ENCODE results near the gene WDFY1.

WDFY1 gene

DNA sequence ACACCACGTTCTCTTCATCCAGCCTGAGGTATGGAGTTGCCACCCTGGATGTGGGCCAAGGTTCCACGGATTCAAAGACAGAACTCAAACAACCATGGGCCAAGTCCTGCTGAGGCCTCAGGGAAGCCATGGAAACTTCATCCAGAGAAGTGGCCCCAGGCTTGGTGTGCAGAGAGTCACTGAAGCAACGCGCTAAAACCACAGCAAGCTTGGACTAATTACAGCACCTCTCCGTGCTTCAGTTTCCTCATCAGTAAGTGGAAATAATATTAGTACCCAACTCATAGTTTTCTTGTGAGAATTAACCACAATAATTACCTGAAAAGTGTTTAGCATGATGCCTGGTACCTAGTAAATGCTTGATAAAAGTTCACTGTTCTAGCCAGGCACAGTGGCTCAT is 88.6 kb downstream of the WDFY1 start:
- Mint-ChIP-seq H3K36me3 (peaks cover 30 to 33% of the 10 kb centered on the region in 2 donors), H3K27ac (peak overlapping the region; percentile 16), H3K9me3 (no peaks in the 10 kb centered on the region), H3K27me3 (no peaks in the 10 kb centered on the region), H3K4me3 (no peak overlapping the region), H3K4me1 (peaks cover 2 to 13% of the 10 kb centered on the region in 2 donors)
- ATAC-seq (replicated peaks) (peak in 1 of 2 donors; percentile 34), DNase-seq (no peak)

DNA sequence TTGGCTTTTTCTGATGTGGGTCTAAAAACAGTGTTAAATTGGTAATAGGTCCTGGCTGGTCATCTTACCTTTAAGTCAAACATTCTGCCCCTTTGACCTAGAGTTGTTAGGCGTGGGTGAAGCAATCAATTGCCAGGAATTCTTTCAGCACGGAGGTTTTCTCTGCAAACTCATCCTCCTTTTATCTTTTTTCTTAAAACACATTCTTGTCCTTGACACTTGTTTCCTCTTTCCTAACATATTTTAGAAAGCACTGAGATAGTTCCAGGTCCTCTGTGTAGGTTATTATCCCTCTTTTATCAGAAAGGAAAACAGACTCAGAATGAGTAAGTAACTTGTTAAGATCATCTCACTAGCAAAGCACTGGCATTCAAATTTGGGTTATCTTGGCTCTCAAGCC is 89.1 kb downstream of the WDFY1 start:
- no peaks in the 10 kb centered on the region for H3K27me3 Mint-ChIP-seq
- no peak overlapping the region for H3K27ac Mint-ChIP-seq
- H3K4me3 Mint-ChIP-seq = no peak overlapping the region
- peaks cover 32 to 35% of the 10 kb centered on the region in 2 donors for H3K36me3 Mint-ChIP-seq
- no peak for ATAC-seq (replicated peaks)
- H3K4me1 Mint-ChIP-seq = peaks cover 5 to 19% of the 10 kb centered on the region in 2 donors
- no peak for DNase-seq
- peaks cover 4% of the 10 kb centered on the region in 2 donors for H3K9me3 Mint-ChIP-seq

DNA sequence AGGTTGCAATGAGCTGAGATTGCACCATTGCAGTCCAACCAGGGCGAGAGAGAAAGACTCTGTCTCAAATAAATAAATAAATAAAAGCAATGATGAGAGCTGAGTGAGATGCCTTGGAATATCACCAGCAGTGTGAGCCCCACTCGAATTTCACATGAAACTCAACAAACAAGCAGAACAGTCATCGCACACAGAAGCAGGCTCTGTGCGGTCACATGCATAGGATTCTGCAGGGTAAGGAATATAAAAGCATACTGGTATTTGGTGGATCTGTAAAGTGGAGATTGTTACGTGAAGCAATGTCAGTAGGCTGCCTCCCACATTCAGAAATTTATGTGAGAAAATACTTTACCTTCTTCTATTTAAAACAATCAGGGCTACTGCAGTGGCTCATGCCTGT is 89.7 kb downstream of the WDFY1 start:
- Mint-ChIP-seq H3K27me3 (no peaks in the 10 kb centered on the region), H3K9me3 (peaks cover 5 to 10% of the 10 kb centered on the region in 2 donors), H3K27ac (no peak overlapping the region), H3K4me3 (no peak overlapping the region), H3K36me3 (peaks cover 34 to 35% of the 10 kb centered on the region in 2 donors), H3K4me1 (peaks cover 7 to 21% of the 10 kb centered on the region in 2 donors)
- DNase-seq (no peak), ATAC-seq (replicated peaks) (no peak)

DNA sequence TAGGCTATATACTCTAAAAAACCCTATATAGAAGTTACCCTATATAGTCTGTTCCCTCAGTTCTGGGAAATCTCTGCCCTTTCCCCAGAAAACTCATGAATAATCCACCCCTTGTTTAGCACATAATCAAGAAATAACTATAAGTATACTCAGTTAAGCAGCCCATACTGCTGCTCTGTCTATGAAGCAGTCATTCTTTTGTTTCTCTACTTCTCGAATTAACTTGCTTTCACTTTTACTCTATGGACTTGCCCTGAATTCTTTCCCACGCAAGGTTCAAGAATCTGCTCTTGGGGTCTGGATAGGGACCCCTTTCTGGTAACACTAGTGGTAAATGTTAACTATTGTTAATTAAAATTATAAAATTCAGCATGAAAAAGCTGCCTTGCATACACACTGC is 90.4 kb downstream of the WDFY1 start:
- Mint-ChIP-seq H3K27ac (no peak overlapping the region), H3K27me3 (no peaks in the 10 kb centered on the region), H3K9me3 (peaks cover 8 to 15% of the 10 kb centered on the region in 2 donors), H3K4me1 (peaks cover 7 to 18% of the 10 kb centered on the region in 2 donors), H3K36me3 (peaks cover 41% of the 10 kb centered on the region in 2 donors), H3K4me3 (no peak overlapping the region)
- DNase-seq (no peak), ATAC-seq (replicated peaks) (no peak)

DNA sequence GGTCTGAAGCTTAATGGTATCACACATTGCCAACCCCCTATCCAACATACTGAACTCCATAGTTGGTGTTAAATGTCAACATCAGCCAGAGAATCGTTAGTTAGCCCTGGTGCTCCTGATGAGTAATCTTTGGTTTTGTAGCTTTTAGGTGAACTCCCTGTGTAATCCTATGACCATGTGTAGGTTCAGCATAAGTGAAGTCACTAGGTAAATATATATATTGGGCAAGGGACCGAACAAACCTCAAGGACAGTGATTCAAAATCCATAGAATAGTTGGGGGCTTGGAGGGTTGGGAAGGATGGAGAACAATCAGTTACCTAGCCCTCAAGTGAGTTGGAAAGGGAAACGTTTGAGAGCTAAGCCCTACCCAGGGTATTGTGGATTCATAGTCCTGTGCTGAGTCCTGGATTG is 91.7 kb downstream of the WDFY1 start:
- ATAC-seq (replicated peaks) = no peak

DNA sequence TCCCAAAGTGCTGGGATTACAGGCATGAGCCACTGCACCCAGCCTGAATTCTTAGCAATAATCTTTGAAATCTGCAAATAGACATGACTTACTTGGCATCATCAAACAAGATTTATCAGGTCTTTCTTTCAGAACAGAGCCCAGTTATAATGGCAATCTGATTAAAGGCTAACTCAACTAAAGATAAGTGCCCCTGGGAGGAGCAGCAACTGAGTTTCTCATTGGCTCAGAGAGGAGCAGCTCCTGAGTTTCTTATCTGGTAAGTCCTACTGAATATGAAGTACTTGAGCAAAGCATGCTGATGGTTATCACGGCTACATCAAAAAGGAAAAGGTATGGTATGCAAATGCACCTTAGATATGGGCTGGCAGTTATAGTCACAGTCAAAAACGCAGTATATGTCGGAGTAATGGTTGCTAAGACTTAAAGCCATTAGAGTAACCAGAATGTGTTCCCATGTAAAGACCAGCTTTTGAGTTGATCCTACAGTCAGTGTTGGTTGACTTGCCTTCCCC is 92.8 kb downstream of the WDFY1 start:
- Mint-ChIP-seq H3K9me3 (peaks cover 16 to 24% of the 10 kb centered on the region in 2 donors), H3K27ac (no peak overlapping the region), H3K27me3 (no peaks in the 10 kb centered on the region), H3K4me3 (no peak overlapping the region), H3K4me1 (peaks cover 7 to 8% of the 10 kb centered on the region in 2 donors), H3K36me3 (peaks cover 54 to 60% of the 10 kb centered on the region in 2 donors)
- ATAC-seq (replicated peaks) (no peak), DNase-seq (no peak)

More for the DNA sequence above, 91.7 kb downstream of the WDFY1 start:
- H3K27me3 Mint-ChIP-seq = no peaks in the 10 kb centered on the region
- no peak overlapping the region for H3K4me3 Mint-ChIP-seq
- no peak for DNase-seq
- no peak overlapping the region for H3K27ac Mint-ChIP-seq
- peaks cover 46 to 52% of the 10 kb centered on the region in 2 donors for H3K36me3 Mint-ChIP-seq
- H3K9me3 Mint-ChIP-seq = peaks cover 16 to 24% of the 10 kb centered on the region in 2 donors
- H3K4me1 Mint-ChIP-seq = peaks cover 7 to 8% of the 10 kb centered on the region in 2 donors

DNA sequence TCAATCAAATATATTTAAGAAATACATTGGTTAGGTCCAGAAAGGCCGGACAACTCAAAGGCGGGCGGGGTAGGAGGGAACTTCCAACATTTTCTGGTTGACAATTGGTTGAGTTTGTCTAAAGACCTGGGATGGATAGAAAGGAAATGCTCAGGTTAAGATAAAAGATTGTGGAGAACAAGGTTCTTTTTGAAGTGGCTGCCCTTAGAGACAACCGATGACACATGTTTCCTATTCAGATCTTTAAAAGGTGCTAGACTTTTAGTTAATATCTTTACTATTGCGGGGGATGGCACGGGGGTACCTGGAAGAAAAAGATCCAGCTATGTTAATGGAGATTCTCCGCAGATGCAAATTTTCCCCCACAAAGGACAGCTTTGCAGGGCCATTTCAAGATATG is 97.7 kb downstream of the WDFY1 start:
- H3K9me3 Mint-ChIP-seq = peaks cover 16 to 24% of the 10 kb centered on the region in 2 donors
- no peak overlapping the region for H3K27ac Mint-ChIP-seq
- DNase-seq (no peak), ATAC-seq (replicated peaks) (no peak)
- H3K4me3 Mint-ChIP-seq = no peak overlapping the region
- H3K27me3 Mint-ChIP-seq = no peaks in the 10 kb centered on the region
- H3K4me1 Mint-ChIP-seq = peaks cover 5 to 8% of the 10 kb centered on the region in 2 donors
- H3K36me3 Mint-ChIP-seq = peaks cover 40 to 53% of the 10 kb centered on the region in 2 donors

DNA sequence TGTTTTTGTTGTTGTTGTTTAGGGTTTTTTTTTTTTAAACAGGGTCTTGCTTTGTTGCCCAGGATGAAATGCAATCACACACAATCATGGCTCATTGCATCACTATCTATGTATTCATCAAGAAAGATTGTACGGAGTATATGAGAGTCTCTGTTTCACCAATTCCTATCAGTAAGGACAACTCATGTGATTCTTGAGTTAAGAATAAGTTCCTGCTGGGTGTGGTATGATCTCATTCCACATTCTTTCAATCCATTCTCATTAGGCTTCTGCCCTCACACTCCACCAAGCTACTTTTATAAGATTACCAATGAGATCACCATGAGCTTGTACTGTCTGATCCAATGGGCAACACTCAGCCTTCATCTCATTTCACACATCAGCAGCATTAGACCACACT is 98.6 kb downstream of the WDFY1 start:
- H3K27ac Mint-ChIP-seq = no peak overlapping the region
- no peaks in the 10 kb centered on the region for H3K27me3 Mint-ChIP-seq
- ATAC-seq (replicated peaks) (no peak), DNase-seq (no peak)
- no peak overlapping the region for H3K4me3 Mint-ChIP-seq
- H3K4me1 Mint-ChIP-seq = peaks cover 6 to 11% of the 10 kb centered on the region in 2 donors
- peaks cover 39 to 48% of the 10 kb centered on the region in 2 donors for H3K36me3 Mint-ChIP-seq
- H3K9me3 Mint-ChIP-seq = peaks cover 16 to 24% of the 10 kb centered on the region in 2 donors

DNA sequence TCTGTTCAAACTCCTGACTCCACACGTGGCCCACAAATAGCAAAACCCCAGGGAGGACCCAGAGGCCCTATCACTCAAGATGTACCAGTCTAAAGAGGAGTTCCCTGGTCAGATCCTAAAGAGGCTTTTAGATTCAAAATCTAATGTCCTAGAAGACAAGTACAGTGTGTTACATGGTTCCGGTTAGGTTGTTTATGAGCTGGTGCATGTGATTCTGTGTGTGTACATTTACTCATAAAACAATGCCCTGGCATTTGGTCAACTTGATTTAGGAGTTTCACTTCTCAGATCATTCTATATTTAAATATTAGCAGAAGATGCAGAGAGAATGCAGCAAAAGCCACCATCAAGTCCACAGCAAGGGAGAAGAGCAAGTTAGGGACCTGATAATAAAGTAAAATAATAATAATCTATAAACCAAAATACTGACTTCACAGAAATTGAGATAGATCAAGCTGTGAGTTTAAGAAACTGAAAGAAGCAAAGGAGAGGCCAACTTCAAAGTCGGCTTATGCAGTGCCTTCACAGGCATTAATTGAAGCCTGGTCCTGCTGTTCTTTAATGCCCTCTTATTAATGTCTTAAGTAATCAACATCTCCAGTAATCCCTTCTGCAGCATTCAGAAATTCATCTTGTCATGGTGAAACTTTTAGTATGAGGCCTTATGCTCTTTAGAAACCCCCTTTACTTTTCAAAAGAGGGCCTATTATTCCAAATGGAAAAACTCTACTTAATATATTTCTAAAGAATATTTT is 103.5 kb downstream of the WDFY1 start:
- no peaks in the 10 kb centered on the region for H3K27me3 Mint-ChIP-seq
- H3K27ac Mint-ChIP-seq = peak overlapping the region; percentile 83
- H3K4me3 Mint-ChIP-seq = peak overlapping the region in 1 of 2 donors; percentile 39
- ATAC-seq (replicated peaks) (peak; percentile 34 to 44), DNase-seq (no peak)
- no peaks in the 10 kb centered on the region for H3K9me3 Mint-ChIP-seq
- H3K4me1 Mint-ChIP-seq = peaks cover 12 to 30% of the 10 kb centered on the region in 2 donors
- peaks cover 2 to 10% of the 10 kb centered on the region in 2 donors for H3K36me3 Mint-ChIP-seq

DNA sequence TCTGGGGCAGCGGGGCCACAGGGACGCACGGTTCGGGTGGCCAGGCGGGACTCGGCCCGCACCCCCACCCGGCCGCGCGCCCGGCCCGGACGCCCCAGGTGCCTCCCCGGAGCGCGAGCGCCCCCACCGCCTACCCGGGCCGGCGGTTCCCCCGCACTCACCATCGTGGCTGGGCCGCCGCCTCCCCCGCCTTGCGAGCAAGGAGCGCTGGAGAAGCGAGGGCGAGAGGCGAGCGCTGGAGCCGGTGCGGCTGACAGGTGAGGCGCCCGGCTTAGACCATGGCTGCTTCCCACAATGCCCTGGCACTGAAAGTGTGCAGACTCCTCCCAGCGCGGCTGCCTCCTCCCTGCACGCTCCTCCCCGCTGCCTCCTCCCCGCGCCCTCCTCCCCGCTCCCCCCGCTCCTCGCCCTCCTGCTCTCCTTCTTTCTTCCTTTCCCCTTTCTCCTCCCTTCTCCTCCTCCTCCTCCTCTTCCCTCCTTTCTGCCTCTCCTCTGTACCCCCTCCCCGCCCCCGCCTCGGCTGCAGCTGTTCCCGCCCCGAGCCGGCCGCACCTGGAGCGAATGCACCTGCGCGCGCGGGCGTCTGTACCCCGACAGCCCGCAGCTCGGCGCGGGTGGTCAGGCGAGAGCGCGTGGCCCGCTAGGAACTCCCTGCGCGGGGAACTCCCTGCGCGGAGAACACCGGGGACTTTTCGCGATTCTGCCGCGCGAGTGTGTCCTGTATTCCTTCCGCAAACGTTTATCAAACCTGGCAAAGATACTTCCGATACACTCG is 107.7 kb downstream of the WDFY1 start, which contains the start of gene AP1S3:
TSS of gene AP1S3 (minus strand) at position 296 of the 775 bp plus-strand sequence. CDS start at position 164, 132 bp downstream.
- H3K4me1 Mint-ChIP-seq = peaks cover 23 to 52% of the 10 kb centered on the region in 2 donors
- no peaks in the 10 kb centered on the region for H3K9me3 Mint-ChIP-seq
- peak within 1 kb of the TSS; percentile 94 for H3K27ac Mint-ChIP-seq
- H3K36me3 Mint-ChIP-seq = peaks cover 10 to 21% of the 10 kb centered on the region in 2 donors
- ATAC-seq (replicated peaks) = peak; percentile 67 to 68
- DNase-seq = peak; percentile 81
- H3K27me3 Mint-ChIP-seq = no peaks in the 10 kb centered on the region
- peak within 1 kb of the TSS; percentile 89 to 96 for H3K4me3 Mint-ChIP-seq

DNA sequence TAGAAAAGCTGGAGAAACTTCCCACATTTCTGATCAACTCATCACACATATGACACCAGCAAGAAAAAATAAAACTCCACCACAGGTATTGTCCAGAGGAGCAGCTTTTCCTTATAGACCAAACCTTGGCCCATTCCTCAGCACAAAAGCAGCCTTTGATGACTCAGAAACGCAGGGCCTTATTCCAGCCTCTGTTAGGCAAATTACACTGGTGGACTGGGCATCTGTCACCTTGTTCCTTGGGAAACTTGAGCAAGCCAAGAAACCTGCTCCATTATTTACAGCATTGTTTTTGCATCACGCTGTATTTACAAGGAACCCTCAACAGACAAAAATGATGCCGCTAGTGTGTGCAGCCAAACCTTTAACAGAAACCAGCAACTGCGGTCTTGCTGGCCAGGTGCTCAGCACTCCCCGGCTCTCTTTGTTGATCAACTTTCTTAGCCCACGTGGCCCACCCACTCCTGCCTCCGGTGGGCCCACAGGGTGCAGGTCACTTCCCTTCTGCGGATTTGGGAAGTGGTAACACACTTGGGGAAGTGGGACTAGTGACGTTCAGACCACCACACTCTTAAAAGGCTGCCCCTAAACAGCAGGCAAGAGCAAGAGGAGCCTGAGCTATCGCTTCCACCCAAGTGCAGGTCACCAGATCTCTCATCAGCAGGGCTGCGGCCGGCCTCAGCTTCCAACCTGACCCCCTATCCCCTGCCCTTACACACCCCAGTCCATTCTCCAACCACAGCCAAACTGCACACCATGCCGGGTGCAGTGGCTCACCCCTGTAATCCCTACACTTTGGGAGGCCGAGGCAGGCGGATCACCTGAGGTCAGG is 109.2 kb downstream of the WDFY1 start:
- ATAC-seq (replicated peaks) (peak; percentile 89 to 90), DNase-seq (peak; percentile 90)
- Mint-ChIP-seq H3K4me3 (peak overlapping the region; percentile 89 to 96), H3K9me3 (no peaks in the 10 kb centered on the region), H3K27me3 (no peaks in the 10 kb centered on the region), H3K4me1 (peaks cover 28 to 59% of the 10 kb centered on the region in 2 donors), H3K36me3 (peaks cover 17 to 35% of the 10 kb centered on the region in 2 donors), H3K27ac (peak overlapping the region; percentile 92)

DNA sequence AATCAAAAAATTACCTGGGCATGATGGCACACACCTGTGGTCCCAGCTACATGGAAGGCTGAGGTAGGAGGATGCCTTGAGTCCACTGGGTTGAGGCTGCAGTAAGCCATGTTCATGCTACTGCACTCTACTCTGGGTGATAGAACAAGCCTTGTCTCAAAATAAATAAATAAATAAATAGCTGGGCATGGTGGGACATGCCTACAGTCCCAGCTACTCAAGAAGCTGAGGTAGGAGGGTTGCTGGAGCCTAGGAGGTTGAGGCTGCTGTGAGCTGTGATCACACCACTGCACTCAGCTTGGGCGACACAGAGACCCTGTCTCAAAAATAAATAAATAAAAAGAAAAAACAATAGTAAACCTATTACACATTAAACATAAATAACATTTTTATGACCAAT is 110.7 kb downstream of the WDFY1 start:
- no peaks in the 10 kb centered on the region for H3K9me3 Mint-ChIP-seq
- ATAC-seq (replicated peaks) (no peak), DNase-seq (no peak)
- H3K36me3 Mint-ChIP-seq = peaks cover 17 to 43% of the 10 kb centered on the region in 2 donors
- no peak overlapping the region for H3K27ac Mint-ChIP-seq
- no peaks in the 10 kb centered on the region for H3K27me3 Mint-ChIP-seq
- H3K4me3 Mint-ChIP-seq = no peak overlapping the region
- H3K4me1 Mint-ChIP-seq = peaks cover 28 to 54% of the 10 kb centered on the region in 2 donors

DNA sequence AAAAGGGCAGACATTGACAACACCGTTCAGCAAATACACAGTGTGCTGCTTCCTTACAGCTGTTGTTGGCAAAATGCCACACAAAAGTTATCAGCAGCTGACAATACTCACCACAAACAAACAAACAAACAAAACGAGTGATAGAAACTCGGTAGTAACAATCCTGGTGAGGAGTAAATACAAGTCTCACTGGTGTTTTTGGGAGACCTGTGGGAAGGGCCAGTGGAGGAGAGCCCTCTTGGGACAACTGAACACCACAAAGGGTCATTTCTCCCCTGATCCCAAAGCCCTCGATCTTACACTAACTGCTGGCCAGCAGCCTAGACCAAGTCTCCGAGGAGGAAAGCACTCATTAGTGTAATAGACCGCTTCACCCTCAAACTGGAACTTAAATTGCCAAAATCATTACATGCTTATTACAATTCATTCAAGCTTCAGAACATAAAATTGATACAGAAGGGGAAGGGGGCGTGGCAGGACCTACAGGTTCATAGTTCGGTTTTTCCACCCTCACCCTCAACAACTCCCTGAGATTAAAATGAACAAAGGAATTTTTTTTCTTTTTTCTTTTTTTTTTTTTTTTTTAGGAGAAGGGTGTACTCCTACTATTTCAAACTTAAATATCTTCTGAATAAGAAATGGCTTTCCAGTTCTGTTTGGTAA is 112.8 kb downstream of the WDFY1 start:
- ATAC-seq (replicated peaks) (no peak), DNase-seq (no peak)
- H3K4me1 Mint-ChIP-seq = peaks cover 31 to 48% of the 10 kb centered on the region in 2 donors
- H3K36me3 Mint-ChIP-seq = peaks cover 24 to 50% of the 10 kb centered on the region in 2 donors
- H3K9me3 Mint-ChIP-seq = no peaks in the 10 kb centered on the region
- H3K27me3 Mint-ChIP-seq = no peaks in the 10 kb centered on the region
- H3K27ac Mint-ChIP-seq = no peak overlapping the region
- H3K4me3 Mint-ChIP-seq = no peak overlapping the region

All from stimulated activated naive B cell treated with anti-CD40 and anti-IgM and Interleukin-4, amounts not matched to agents 10 μg/mL and 1 μg/mL and 100 μg/mL, for 72 hours (primary cell).